NCI-H748 treated with DMSO at 0.1 percent for 48 hours (cell line): ENCODE measurements around the gene GLI3.
A peak's percentile ranks its signal among the peaks of the same experiment; 100 is the strongest.

ENCODE experiments used
- DNase-seq: peaks from one replicate; lab custom pipeline; 2025; lab: John Stamatoyannopoulos, UW

Gene GLI3

DNA sequence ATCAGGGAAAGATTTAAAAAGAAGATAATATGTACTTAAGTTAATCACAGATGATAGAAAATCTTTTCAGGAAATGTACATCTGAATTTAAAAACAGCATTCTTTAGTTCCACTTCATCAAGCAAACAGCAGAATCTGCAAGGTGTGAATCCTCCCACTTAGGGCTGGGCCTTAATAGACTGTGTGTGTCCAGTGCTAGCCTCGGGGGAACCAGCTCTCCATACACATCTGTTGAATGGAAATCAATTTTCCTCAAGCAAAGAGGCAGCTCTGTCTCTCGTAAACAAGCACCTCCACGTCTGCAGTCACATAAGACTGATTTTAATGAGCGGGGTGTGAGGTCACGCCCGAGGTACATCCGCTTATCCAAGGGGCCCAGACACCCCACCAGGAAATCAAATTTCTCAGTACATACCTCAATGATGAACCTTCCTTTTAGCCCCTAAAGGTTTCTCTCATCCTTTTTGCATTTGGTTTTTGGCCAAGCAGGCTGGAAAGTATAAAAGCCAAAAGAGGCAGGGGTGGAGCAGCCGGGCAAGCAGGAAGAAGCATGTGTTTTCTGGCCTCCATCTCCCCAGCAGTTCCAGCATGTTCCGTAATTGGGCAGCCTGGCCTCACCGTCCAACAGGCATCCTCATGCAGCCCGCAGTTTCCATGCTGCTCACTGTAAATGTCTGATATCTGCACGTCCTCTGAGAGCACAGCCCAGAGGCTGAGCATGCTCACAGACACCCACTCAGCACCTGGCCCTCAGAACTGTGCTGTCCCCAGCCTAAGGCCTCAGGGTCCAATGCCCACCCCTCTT is 131.3 kb downstream of the GLI3 start:
- no peak for DNase-seq

DNA sequence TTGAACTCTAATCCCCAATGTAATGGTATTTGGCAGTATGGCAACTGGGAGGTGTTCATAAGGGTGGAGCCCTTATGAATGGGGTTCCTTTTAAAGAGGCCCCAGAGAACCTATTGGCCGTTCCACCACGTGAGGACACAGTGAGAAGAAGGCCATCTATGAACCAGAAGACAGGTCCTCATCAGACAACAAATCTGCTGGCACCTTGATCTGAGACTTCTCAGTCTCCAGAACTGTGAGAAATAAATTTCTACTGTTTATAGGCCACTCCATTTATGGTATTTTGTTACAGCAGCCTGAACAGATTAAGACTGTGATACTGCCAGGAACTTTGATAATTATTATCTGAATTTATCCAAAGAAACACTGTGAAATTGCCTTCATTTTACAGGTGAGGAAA is 132.3 kb downstream of the GLI3 start:
- no peak for DNase-seq

DNA sequence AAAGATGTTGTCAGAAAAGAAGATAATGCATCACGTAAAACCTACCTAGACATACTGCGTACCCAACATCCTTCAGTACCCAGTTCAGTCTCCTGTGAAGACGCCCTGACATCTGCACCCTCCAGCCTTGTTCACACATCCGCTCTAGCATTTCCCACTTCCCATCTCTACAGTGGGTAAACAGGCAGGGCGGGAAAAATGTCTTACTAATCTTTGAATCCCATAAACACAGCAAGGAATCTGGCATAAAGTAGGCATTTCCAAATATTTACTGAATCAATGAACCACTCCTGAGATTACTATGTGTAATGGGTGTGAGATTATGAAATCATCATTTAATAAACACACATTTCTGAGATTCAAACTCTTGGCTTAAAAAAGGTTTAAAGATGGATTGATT is 132.8 kb downstream of the GLI3 start:
- no peak for DNase-seq

GRCh38 chr7:42103456-42103855 is 133.6 kb downstream of the GLI3 start:
- no peak for DNase-seq

GRCh38 chr7:42103020-42103419 is 134.0 kb downstream of the GLI3 start:
- no peak for DNase-seq

DNA sequence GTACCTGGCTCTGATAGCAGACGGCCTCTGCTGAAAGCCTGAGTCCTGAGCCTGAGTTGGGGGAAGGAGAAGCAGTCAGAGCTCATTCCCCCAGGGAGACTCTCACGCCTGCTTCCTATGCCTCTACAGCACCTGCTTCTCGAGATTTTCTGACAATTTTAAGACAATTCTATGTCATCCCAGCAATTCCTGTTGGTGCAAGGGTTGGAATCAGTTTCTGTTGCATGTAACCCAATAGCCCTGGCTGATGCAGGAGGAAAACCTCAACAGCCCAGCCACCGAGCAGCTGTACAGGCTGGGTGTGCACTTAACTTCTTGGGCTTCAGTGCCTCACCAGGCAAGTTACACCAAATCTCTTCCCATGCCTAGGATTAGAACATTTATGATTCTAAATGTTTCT is 134.7 kb downstream of the GLI3 start:
- no peak for DNase-seq

- no peak for DNase-seq
These were observed 136.9 kb downstream of the GLI3 start for GRCh38 chr7:42100156-42100508.

DNA sequence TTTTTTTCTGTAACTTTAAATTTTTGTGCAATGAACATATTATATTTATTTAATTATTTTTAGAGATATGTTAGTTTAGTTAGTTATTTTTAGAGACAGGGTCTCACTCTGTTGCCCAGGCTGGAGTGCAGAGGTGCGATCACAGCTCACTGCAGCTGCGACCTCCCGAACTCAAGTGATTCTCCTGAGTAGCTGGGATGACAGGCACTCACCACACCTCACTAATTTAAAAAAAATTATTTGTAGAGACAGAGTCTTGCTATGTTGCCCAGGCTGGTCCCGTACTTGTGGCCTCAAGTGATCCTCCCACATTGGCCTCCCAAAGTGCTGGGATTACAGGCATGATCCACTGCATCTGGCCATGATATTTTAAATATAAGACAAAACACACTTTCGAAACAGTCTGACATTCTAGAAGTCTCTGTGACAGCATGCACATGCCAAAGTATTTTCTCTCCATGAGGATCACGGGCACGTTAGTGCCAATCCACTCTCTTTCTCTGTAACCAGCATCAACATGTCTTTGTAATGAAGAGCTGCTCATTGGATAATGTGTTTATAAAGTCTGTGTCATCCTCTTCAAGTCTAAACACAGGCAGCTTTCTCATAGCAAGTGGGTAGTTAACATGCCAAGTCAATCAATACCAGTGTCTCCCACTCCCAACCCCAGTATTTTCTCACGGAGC is 137.4 kb downstream of the GLI3 start:
- DNase-seq = no peak

GRCh38 chr7:42099066-42099465 is 137.9 kb downstream of the GLI3 start:
- DNase-seq = no peak

DNA sequence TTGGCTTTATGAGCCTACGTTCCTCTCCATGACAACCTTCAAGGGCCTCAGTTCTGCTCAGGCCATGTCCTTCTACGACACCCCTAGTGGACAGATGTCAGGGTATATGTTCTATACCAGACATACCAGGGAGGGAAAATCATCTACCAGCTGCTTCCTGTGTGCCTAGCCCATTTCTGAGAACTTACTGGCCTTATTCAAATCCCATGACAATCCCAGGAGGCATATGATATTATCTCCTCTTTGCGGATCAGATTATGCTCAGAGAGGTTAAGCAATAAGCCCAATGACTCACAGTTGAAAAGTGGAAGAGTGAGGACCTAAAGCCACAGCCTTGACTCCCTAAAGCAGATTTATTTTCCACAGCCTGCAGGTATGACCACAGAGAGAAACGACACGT is 139.3 kb downstream of the GLI3 start:
- DNase-seq = no peak

DNA sequence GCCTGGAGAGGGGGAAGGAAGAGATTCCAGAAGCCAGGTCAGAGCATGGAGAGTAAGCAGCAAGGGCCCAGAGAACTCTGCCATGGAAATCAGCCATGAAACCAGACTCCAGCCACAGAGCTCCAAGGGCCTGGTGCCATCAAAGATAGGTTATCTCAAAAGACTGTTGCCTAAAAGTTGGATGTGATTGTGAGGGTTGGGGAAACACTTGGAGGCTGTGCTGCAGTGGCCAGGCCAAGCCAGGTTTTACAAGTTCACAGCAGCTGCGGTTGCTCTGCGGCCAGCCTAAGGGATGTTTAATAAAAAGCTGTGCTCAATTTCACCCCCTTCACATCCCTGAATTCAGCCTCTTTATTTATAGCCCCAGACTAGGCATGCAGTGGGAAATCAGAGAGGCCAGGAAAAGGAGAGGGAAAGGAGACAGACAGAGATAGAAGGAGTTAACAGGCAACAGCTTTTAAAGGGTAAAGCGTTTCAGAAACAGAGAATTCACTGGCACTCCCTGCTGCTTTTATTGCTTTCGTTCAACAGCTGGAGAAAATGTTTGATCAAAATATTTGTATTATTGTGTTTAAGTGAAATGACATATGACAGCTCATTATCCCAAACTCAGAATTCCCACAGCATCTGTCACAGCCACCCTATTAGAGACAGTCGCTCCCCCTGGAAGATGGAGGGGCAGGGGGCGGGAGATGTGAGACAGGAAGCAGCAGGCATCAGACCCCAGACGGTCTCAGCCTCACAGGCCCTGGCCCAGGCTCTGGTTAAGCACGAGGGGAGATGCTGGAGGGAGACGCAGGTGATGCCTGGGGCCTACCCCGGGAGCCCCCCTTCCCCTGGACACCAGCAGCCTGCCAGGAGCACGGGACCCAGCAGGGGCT is 140.1 kb downstream of the GLI3 start:
- DNase-seq = no peak

DNA sequence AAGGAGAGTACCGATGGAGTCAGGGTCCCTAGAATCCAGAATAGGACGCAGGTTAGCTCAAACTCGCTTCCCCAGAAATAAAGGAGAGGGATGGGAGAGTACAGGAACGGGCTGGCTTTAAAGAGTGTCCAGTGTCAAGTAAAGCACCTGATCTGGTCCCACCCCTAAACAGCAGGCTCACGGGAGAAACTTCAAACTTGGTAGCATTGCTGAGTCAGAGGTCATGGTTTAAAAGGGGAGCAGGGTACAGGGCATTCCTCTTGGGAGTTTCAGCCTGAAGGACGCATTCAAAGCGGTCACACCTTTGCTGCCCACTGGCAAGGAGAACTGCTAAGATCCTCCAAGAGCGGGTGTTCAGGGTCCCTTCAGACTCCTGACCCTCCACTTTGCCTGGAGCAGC is 140.7 kb downstream of the GLI3 start:
- no peak for DNase-seq

DNA sequence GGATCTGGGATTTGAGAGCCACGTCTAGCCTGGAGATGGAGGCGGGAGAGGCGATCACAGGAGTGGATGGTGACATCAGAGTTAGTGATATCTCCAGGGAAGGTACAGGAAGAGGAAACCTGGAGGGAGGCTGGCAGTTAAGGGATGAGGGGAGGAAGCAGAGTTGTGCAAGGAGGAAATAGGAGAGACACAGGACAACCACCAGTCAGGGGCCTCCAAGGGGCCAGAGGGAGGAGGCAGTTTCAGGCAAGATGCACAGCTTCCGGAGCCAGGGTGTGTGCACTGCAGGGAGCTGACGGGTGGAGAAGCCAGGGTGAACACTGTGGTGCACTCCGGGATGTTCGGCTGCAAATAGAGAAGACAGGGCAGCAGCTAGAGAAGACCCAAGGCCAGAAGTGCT is 141.2 kb downstream of the GLI3 start:
- no peak for DNase-seq

DNA sequence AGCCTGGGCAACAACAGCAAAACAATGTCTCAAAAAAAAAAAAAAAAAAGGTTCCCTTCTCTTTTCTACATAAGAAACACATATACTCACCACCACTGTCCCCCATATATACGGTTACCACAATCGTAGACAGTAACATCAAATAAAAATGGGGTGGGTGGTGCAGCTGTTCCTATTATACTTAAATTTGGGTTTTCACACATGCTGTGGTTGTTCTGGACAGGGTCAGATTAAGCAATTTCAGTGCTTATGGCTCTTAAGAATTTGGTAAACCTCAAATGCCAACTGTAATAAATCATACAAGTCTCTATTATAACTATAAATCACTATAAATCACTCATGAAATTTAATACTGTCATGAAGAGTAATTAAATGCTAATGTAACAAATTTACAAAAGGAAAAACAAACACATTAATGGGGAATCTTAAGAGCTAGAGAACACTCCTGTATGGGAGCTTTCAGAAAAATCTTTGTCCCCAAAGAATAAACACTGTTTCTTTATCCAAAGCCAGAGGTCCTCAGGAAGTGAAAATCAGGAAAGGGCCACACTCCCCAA is 143.6 kb downstream of the GLI3 start:
- DNase-seq = no peak

- peak; percentile 2 for DNase-seq
These were observed 145.3 kb downstream of the GLI3 start for GRCh38 chr7:42091461-42092291.

DNA sequence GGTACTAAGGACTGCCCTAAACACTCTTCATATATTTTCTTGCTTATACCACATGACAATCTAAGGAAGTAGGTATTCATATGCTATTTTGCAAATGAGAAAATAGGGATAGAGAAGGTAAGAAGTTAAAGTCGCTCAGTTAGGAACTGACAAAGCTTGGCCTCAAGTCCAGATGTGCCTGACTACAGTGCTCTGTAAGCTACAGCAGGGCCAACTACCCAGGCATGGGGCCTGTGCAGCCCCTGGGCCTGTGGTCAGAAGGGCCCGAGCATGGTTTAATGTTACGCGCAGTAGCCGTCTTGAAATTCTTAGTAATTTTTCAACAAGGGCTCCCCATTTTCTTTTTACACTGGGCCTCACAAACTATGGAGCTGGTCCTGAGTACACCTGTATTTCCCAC is 146.2 kb downstream of the GLI3 start:
- DNase-seq = no peak

DNA sequence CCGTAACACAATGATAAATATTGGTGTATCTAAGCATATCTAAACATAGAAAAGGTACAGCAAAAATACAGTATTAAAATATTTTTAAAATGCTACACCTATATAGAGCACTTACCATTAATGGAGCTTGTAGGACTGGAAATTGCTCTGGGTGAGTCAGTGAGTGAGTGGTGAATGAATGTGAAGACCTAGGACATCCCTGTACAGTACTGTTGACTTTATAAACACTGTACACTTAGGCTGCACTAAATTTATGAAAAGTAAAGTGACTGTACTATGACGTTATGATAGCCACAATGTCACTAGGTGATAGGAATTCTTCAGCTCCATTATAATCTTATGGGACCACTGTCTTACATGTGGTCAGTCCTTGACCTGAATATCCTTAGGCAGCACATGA is 147.0 kb downstream of the GLI3 start:
- no peak for DNase-seq

GRCh38 chr7:42087616-42088015 is 149.4 kb downstream of the GLI3 start:
- no peak for DNase-seq

DNA sequence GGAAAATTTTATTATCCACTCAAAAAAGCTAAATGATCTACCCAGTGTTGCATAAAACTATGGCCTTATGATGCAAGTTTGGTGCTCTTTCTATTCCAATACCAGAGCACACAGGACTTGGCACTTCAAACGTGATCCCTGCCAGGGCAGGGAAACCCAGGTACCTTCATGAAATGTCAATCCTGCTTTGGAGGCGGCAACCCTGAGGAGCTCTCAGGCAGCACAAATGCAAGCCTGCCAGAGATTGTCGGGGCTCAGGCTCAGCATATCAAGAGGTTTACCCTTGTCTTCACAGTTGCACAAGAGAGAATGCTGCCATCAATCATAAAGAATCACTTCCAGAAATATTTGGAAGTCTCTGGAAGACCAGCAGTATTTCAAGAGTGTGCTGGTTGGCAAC is 151.5 kb downstream of the GLI3 start:
- no peak for DNase-seq

DNA sequence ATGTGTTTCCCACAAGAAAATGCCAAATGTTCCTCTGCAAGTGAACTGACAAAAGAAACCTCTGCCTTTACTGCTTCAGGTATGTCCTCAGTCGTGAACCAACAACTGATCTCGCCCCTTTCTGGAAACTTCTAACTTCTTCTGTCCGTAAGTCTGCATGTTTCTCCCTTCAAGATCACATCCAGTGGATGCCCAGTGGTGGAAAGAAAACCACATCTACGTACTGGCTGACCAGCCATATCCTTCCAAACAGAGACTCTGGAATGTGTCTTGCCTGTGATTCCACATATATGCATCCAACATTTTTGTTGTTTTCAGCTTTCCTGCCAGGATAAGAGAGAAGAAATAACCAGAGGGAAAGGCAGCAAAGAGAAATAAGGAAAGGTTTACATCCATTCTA is 152.7 kb downstream of the GLI3 start:
- no peak for DNase-seq

- no peak for DNase-seq
These were observed 153.7 kb downstream of the GLI3 start for GRCh38 chr7:42083284-42083683.

DNA sequence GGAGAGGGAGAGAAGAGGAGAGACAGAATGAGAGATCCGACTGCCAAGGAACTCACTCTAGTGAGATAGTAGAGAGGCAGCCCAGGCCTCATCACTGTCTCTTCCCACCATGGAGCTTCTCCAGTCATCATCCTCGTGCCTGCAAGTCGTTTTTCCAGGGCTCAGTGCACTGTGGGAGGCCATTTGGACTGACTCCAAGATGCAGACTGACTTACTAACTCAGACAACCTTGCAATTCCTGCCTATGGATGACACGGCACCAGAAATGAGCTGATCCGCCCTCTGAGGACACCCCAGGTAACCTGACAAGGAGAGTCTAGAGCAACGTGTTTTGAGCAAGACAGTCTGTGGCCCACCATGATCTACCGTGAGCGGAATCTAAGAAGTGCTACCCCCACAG is 154.9 kb downstream of the GLI3 start:
- DNase-seq = no peak
